B cell (primary cell): Measurements from ENCODE around the gene MED15. TPM values are rescaled to one million over a fixed set of nuclear protein-coding genes. Genes with fewer than 3 reads are reported as not detected.

ENCODE experiments used
- ATAC-seq: fragments of 200-7000 bp; cut with Tn5 transposase; one replicate; pipeline ENCODE4 v1.10.0; 2021; ENCODE audit warnings: low read depth, mild to moderate bottlenecking, moderate number of reproducible peaks, moderate library complexity
- CTCF ChIA-PET: fragments of 350-600 bp; sonication (Branson Sonifier 250); formaldehyde crosslinking; loops from one replicate; lab custom pipeline; 2021; ENCODE audit warnings: antibody characterized with exemption, inconsistent platforms; lab: Charles Lee
- POLR2A ChIA-PET: fragments of 350-600 bp; sonication (Branson Sonifier 250); formaldehyde crosslinking; loops from one replicate; lab custom pipeline; 2021; ENCODE audit warnings: antibody characterized with exemption; lab: Charles Lee
- DNase-seq: peaks from one replicate; pipeline ENCODE4 v3.0.0; 2013
- H2AFZ ChIP-seq: 2 replicates; pipeline ENCODE4 v1.6.1; 2012; ENCODE audit warnings: mild to moderate bottlenecking, low read depth, low read length; ENCODE audit not compliant: insufficient read depth, poor library complexity, severe bottlenecking
- H3K27ac ChIP-seq, 2 donors: 1 replicate in 1 of 2; 2 replicates in 1 of 2; pipeline ENCODE4 v1.5.1; 2012 to 2013; ENCODE audit warnings: low read length in 2 of 2, mild to moderate bottlenecking in 2 of 2, moderate library complexity in 1 of 2
- H3K27me3 ChIP-seq, 4 experiments: fragments of 200-600 bp in 1 of 4; sonication (generic) in 1 of 4; replicated peaks in 1 of 4; 1 replicate in 2 of 4; 2 replicates in 2 of 4; pipeline versions ENCODE4 v1.6.1 to v1.7.0; 2013 to 2016; ENCODE audit warnings: low read length in 3 of 4, mild to moderate bottlenecking in 2 of 4, mixed read lengths in 1 of 4, moderate library complexity in 1 of 4; ENCODE audit not compliant: insufficient read depth in 4 of 4, control insufficient read depth in 3 of 4; ENCODE audit errors: control extremely low read depth in 1 of 4
- H3K36me3 ChIP-seq, 2 experiments: replicated peaks in 1 of 2; 1 replicate in 1 of 2; 2 replicates in 1 of 2; pipeline versions ENCODE4 v1.6.1 to v1.7.1; 2013; ENCODE audit warnings: low read length in 1 of 2; ENCODE audit not compliant: insufficient read depth in 2 of 2, control insufficient read depth in 1 of 2; ENCODE audit errors: control extremely low read depth in 1 of 2, extremely low read depth in 1 of 2
- H3K4me1 ChIP-seq, 2 donors: fragments of 200-600 bp in 1 of 2; sonication (generic) in 1 of 2; 1 replicate in 1 of 2; 2 replicates in 1 of 2; pipeline versions ENCODE4 v1.5.1 to v1.6.1; 2013 to 2017; ENCODE audit warnings: low read length in 2 of 2; ENCODE audit not compliant: control insufficient read depth in 2 of 2, insufficient read depth in 2 of 2
- H3K4me2 ChIP-seq: replicated peaks from 2 replicates; pipeline ENCODE3; 2012; ENCODE audit warnings: mild to moderate bottlenecking, low read depth, low read length; ENCODE audit not compliant: poor library complexity, severe bottlenecking
- H3K4me3 ChIP-seq, 5 experiments: fragments of 200-600 bp in 1 of 5; sonication (generic) in 1 of 5; 1 replicate in 3 of 5; 2 replicates in 2 of 5; pipeline versions ENCODE4 v1.5.1 to v1.7.0; 2011 to 2016; ENCODE audit warnings: low read length in 4 of 5, mild to moderate bottlenecking in 4 of 5, low read depth in 2 of 5, control low read depth in 1 of 5, moderate library complexity in 1 of 5; ENCODE audit not compliant: insufficient read depth in 1 of 5; ENCODE audit errors: control extremely low read depth in 1 of 5, extremely low read depth in 1 of 5
- H3K79me2 ChIP-seq: fragments of 200-600 bp; sonication (generic); one replicate; pipeline ENCODE4 v1.6.0; 2016; ENCODE audit warnings: low read length; ENCODE audit not compliant: control insufficient read depth, insufficient read depth
- H3K9ac ChIP-seq: fragments of 200-600 bp; sonication (generic); 2 replicates; pipeline ENCODE4 v1.6.1; 2017; ENCODE audit warnings: mild to moderate bottlenecking, low read length, moderate library complexity
- H3K9me3 ChIP-seq, 3 donors: one replicate each; pipeline versions ENCODE4 v1.6.1 to v1.7.1; 2013; ENCODE audit warnings: low read length in 2 of 3; ENCODE audit not compliant: control insufficient read depth in 2 of 3, insufficient read depth in 1 of 3; ENCODE audit errors: control extremely low read depth in 1 of 3
- H4K20me1 ChIP-seq: 2 replicates; pipeline ENCODE4 v1.6.0; 2012; ENCODE audit warnings: mild to moderate bottlenecking, low read length; ENCODE audit not compliant: insufficient read depth, control insufficient read depth, poor library complexity, severe bottlenecking
- H3K27ac Mint-ChIP-seq: one replicate; pipeline ENCODE4 v1.8.0; 2021; ENCODE audit warnings: mixed read lengths
- H3K27me3 Mint-ChIP-seq: one replicate; pipeline ENCODE4 v1.8.0; 2021; ENCODE audit warnings: mixed read lengths
- H3K4me1 Mint-ChIP-seq: one replicate; pipeline ENCODE4 v1.8.0; 2021; ENCODE audit warnings: mixed read lengths
- H3K4me3 Mint-ChIP-seq: one replicate; pipeline ENCODE4 v1.8.0; 2021; ENCODE audit warnings: mixed read lengths
- H3K9me3 Mint-ChIP-seq: one replicate; pipeline ENCODE4 v1.8.0; 2022; ENCODE audit warnings: mixed read lengths; ENCODE audit not compliant: insufficient read depth
- EZH2 ChIP-seq: IDR thresholded peaks from 2 replicates; pipeline ENCODE4 v1.6.1; 2012; ENCODE audit warnings: borderline replicate concordance, low read depth, mild to moderate bottlenecking, moderate library complexity, low read length; ENCODE audit not compliant: insufficient read depth, poor library complexity, severe bottlenecking
- WGBS: methylation state at CpG from one replicate; pipeline ENCODE4 v1.1.5; 2013; ENCODE audit warnings: missing lambda C conversion rate; ENCODE audit not compliant: insufficient coverage; 5-methylcytosine and 5-hydroxymethylcytosine counted together
- intact Hi-C: fragments of 100-400 bp; cut with micrococcal nuclease; formaldehyde crosslinking; loops from one replicate; pipeline ENCODE4 v1.10.0; 2022
- polyA plus RNA-seq: library from polyadenylated mRNA; depleted of rRNA; stranded (reverse); fragments of >200 nt; gene quantifications from 2 replicates; pipeline ENCODE4 v1.2.3, GENCODE V29; 2012
- total RNA-seq, 2 donors: library from RNA; stranded (reverse); fragments of 120-200 nt in 1 of 2; gene quantifications; 1 replicate in 1 of 2; 2 replicates in 1 of 2; pipeline versions ENCODE4 v1.2.3 to v1.2.4, GENCODE V29; 2013 to 2022
- TF ChIP-seq, protein P1 (sequence below): fragments of 200-600 bp; IDR thresholded peaks from one replicate; pipeline ENCODE4 v1.8.0; 2022; ENCODE audit warnings: antibody characterized with exemption, mild to moderate bottlenecking

Gene MED15
- total and polyA plus RNA-seq, 2 donors (not counting 1 experiment from before 2014, with no cell fraction given) = 109 to 134 TPM

- Histone ChIP-seq H3K9me3 (no peaks in the 10 kb centered on the region), H4K20me1 (peaks cover 75% of the 10 kb centered on the region), H3K27ac (peak overlapping the region; percentile 27 to 66), H3K4me2 (peak overlapping the region; percentile 56), H3K4me1 (peaks cover 20 to 37% of the 10 kb centered on the region in 2 donors), H3K4me3 (no peak overlapping the region), H3K27me3 (no peaks in the 10 kb centered on the region), H3K9ac (peak overlapping the region; percentile 39), H2AFZ (no peak overlapping the region), H3K36me3 (peaks cover 0 to 38% of the 10 kb centered on the region in 2 experiments), H3K79me2 (peaks cover 75% of the 10 kb centered on the region)
- CTCF ChIA-PET = interaction anchor here (1.1 kb wide), 3 partner anchors 13 to 132 kb away, joined by 3 to 5 read pairs (median 4); no protein-coding TSS in a partner anchor
- peak overlapping the region; percentile 94 for H3K27ac Mint-ChIP-seq
- POLR2A ChIA-PET = no interaction called here
- intact Hi-C loops = no loop called here
- ATAC-seq (no peak), DNase-seq (no peak)
- H3K4me1 Mint-ChIP-seq = peaks cover 43% of the 10 kb centered on the region
- peak overlapping the region; percentile 73 for H3K4me3 Mint-ChIP-seq
- H3K27me3 Mint-ChIP-seq = no peaks in the 10 kb centered on the region
- WGBS = 98% methylated on average over 5 of the region's 8 CpGs
- TF ChIP-seq, protein P1, sequence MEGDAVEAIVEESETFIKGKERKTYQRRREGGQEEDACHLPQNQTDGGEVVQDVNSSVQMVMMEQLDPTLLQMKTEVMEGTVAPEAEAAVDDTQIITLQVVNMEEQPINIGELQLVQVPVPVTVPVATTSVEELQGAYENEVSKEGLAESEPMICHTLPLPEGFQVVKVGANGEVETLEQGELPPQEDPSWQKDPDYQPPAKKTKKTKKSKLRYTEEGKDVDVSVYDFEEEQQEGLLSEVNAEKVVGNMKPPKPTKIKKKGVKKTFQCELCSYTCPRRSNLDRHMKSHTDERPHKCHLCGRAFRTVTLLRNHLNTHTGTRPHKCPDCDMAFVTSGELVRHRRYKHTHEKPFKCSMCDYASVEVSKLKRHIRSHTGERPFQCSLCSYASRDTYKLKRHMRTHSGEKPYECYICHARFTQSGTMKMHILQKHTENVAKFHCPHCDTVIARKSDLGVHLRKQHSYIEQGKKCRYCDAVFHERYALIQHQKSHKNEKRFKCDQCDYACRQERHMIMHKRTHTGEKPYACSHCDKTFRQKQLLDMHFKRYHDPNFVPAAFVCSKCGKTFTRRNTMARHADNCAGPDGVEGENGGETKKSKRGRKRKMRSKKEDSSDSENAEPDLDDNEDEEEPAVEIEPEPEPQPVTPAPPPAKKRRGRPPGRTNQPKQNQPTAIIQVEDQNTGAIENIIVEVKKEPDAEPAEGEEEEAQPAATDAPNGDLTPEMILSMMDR = no peak
- TF ChIP-seq EZH2 = no peak
- H3K9me3 Mint-ChIP-seq = no peaks in the 10 kb centered on the region
Observed at GRCh38 chr22:20550057-20550817, 42.8 kb downstream of the MED15 start.
